IMR-90 (cell line): ENCODE measurements around the gene IFT25. TPM values are rescaled to one million over a fixed set of nuclear protein-coding genes. Genes with fewer than 3 reads are reported as not detected.

Experiments
- ATAC-seq: fragments of 200-7000 bp; cut with Tn5 transposase; 2 replicates; pipeline ENCODE4 v1.9.1; 2020; ENCODE audit warnings: low read depth, mild to moderate bottlenecking, moderate library complexity
- BruUV-seq: library from RNA; stranded (reverse); fragments of 400-500 nt; replicated peaks from 2 replicates; lab custom pipeline; 2021; lab: Mats Ljungman, UMichigan
- CTCF ChIA-PET: fragments of 300-600 bp; formaldehyde crosslinking; extraction: SDS; loops from one replicate; lab custom pipeline; 2021; ENCODE audit warnings: antibody characterized with exemption; lab: Yijun Ruan, JAX
- POLR2A ChIA-PET: fragments of 300-600 bp; sonication (Branson Sonifier 250); formaldehyde crosslinking; loops from one replicate; lab custom pipeline; 2022; ENCODE audit warnings: antibody characterized with exemption; ENCODE audit not compliant: unreplicated experiment; lab: Charles Lee
- DNase-seq: peaks from one replicate; pipeline ENCODE4 v3.0.0; 2013
- H2AFZ ChIP-seq: replicated peaks from 2 replicates; pipeline ENCODE3; 2013; ENCODE audit warnings: low read length, mild to moderate bottlenecking; ENCODE audit not compliant: poor library complexity
- H2AK5ac ChIP-seq: 2 replicates; pipeline ENCODE4 v1.6.1; 2013; ENCODE audit warnings: low read depth, low read length, inconsistent platforms
- H2AK9ac ChIP-seq: replicated peaks from 2 replicates; pipeline ENCODE3; 2013; ENCODE audit warnings: mild to moderate bottlenecking, low read depth, low read length, moderate library complexity; ENCODE audit not compliant: poor library complexity
- H2BK120ac ChIP-seq: 2 replicates; pipeline ENCODE4 v1.6.1; 2013; ENCODE audit warnings: low read depth, low read length, inconsistent platforms
- H2BK15ac ChIP-seq: 3 replicates; pipeline ENCODE4 v1.6.1; 2013; ENCODE audit warnings: low read depth, low read length, inconsistent platforms
- H2BK20ac ChIP-seq: 2 replicates; pipeline ENCODE4 v1.6.1; 2013; ENCODE audit warnings: low read depth, mild to moderate bottlenecking, inconsistent platforms, low read length, moderate library complexity
- H2BK5ac ChIP-seq: 2 replicates; pipeline ENCODE4 v1.6.1; 2013; ENCODE audit warnings: mild to moderate bottlenecking, low read depth, low read length, inconsistent platforms; ENCODE audit not compliant: poor library complexity, severe bottlenecking
- H3K14ac ChIP-seq: replicated peaks from 2 replicates; pipeline ENCODE4 v1.6.1; 2013; ENCODE audit warnings: low read depth, low read length, inconsistent platforms
- H3K18ac ChIP-seq: 2 replicates; pipeline ENCODE4 v1.6.1; 2013; ENCODE audit warnings: low read depth, low read length, control low read depth
- H3K23ac ChIP-seq: 2 replicates; pipeline ENCODE4 v1.6.1; 2013; ENCODE audit warnings: low read depth, low read length, inconsistent platforms
- H3K27ac ChIP-seq: 2 replicates; pipeline ENCODE4 v1.5.1; 2013; ENCODE audit warnings: mild to moderate bottlenecking, control low read depth, low read length; ENCODE audit not compliant: insufficient read depth
- H3K27me3 ChIP-seq: 2 replicates; pipeline ENCODE4 v1.6.1; 2013; ENCODE audit warnings: low read length; ENCODE audit not compliant: control insufficient read depth, insufficient read depth
- H3K36me3 ChIP-seq: 2 replicates; pipeline ENCODE4 v1.6.1; 2013; ENCODE audit warnings: low read length, mixed read lengths; ENCODE audit not compliant: control insufficient read depth, insufficient read depth
- H3K4ac ChIP-seq: 2 replicates; pipeline ENCODE4 v1.6.1; 2013; ENCODE audit warnings: low read depth, low read length, inconsistent platforms
- H3K4me1 ChIP-seq: 2 replicates; pipeline ENCODE4 v1.6.1; 2013; ENCODE audit warnings: low read length, mixed read lengths; ENCODE audit not compliant: control insufficient read depth, insufficient read depth
- H3K4me2 ChIP-seq: 2 replicates; pipeline ENCODE4 v1.6.1; 2013; ENCODE audit warnings: low read depth, mild to moderate bottlenecking, control low read depth, low read length, moderate library complexity
- H3K4me3 ChIP-seq: 2 replicates; pipeline ENCODE4 v1.5.1; 2013; ENCODE audit warnings: low read depth, mild to moderate bottlenecking, control low read depth, low read length, moderate library complexity; ENCODE audit not compliant: insufficient read depth
- H3K56ac ChIP-seq: 2 replicates; pipeline ENCODE4 v1.6.1; 2013; ENCODE audit warnings: low read length, inconsistent platforms; ENCODE audit not compliant: insufficient read depth; ENCODE audit errors: extremely low read depth
- H3K79me1 ChIP-seq, 2 experiments: 2 replicates each; pipeline ENCODE4 v1.6.1; 2013; ENCODE audit warnings: low read length in 2 of 2, inconsistent platforms in 1 of 2, low read depth in 1 of 2
- H3K9ac ChIP-seq: 2 replicates; pipeline ENCODE4 v1.6.1; 2013; ENCODE audit warnings: low read depth, low read length, control low read depth
- H3K9me1 ChIP-seq: 2 replicates; pipeline ENCODE4 v1.6.1; 2013; ENCODE audit warnings: low read length, inconsistent platforms; ENCODE audit not compliant: insufficient read depth
- H3K9me3 ChIP-seq: 2 replicates; pipeline ENCODE4 v1.6.1; 2013; ENCODE audit warnings: low read length; ENCODE audit not compliant: control insufficient read depth, insufficient read depth
- H4K20me1 ChIP-seq: 2 replicates; pipeline ENCODE4 v1.6.1; 2013; ENCODE audit warnings: low read length, inconsistent platforms; ENCODE audit not compliant: insufficient read depth
- H4K5ac ChIP-seq: 2 replicates; pipeline ENCODE4 v1.6.1; 2013; ENCODE audit warnings: mild to moderate bottlenecking, low read depth, low read length, control low read depth
- H4K8ac ChIP-seq, 2 experiments: 2 replicates each; pipeline ENCODE4 v1.6.1; 2013; ENCODE audit warnings: low read depth in 2 of 2, low read length in 2 of 2, control low read depth in 1 of 2, inconsistent platforms in 1 of 2
- H4K91ac ChIP-seq: 2 replicates; pipeline ENCODE4 v1.6.1; 2013; ENCODE audit warnings: low read depth, low read length, inconsistent platforms; ENCODE audit not compliant: insufficient read depth
- FOS ChIP-seq: fragments of 150-350 bp; IDR thresholded peaks from 2 replicates; pipeline ENCODE4 v1.6.1; 2016; ENCODE audit warnings: low read depth, low read length
- NFE2L2 ChIP-seq: fragments of 150-350 bp; IDR thresholded peaks from 2 replicates; pipeline ENCODE4 v1.6.1; 2016; ENCODE audit warnings: low read depth, mild to moderate bottlenecking, low read length
- RCOR1 ChIP-seq: IDR thresholded peaks from 2 replicates; pipeline ENCODE4 v1.6.1; 2012; ENCODE audit warnings: mild to moderate bottlenecking, low read length, improper control_type of control experiment; ENCODE audit not compliant: insufficient replicate concordance
- WGBS, 2 experiments: methylation state at CpG; one replicate each; pipeline versions ENCODE4 v1.1.5 to v1.1.7; 2013; ENCODE audit warnings: missing lambda C conversion rate in 2 of 2; ENCODE audit not compliant: insufficient read length in 1 of 2; ENCODE audit errors: extremely low coverage in 2 of 2; 5-methylcytosine and 5-hydroxymethylcytosine counted together
- dilution Hi-C: fragments of 300-500 bp; cut with HindIII; formaldehyde crosslinking; loops from one replicate; pipeline ENCODE4 v1.14.3; 2018; ENCODE audit warnings: low sequenced_read_pairs; ENCODE audit not compliant: unreplicated experiment
- in situ Hi-C: fragments of 300-500 bp; cut with MboI; formaldehyde crosslinking; loops from 3 replicates; pipeline ENCODE4 v1.14.3; 2019; ENCODE audit warnings: low sequenced_read_pairs, inconsistent platforms, mixed read lengths
- intact Hi-C: fragments of 100-400 bp; cut with micrococcal nuclease; formaldehyde crosslinking; loops from 2 replicates; pipeline ENCODE4 v1.10.0; 2022
- polyA plus RNA-seq, 3 experiments: library from polyadenylated mRNA; depleted of rRNA; stranded (reverse); fragments of >200 nt; gene quantifications; 2 replicates each; pipeline ENCODE4 v1.2.3, GENCODE V29; 2012; ENCODE audit warnings: low replicate concordance in 1 of 3
- total RNA-seq: library from RNA; depleted of rRNA; stranded (reverse); fragments of >200 nt; gene quantifications from 2 replicates; pipeline ENCODE4 v1.2.3, GENCODE V29; 2012

Gene IFT25
- total and polyA plus RNA-seq, 2 of the 4 experiments (the other 2 are of a cell fraction), result 9.1 to 38.0 TPM

DNA sequence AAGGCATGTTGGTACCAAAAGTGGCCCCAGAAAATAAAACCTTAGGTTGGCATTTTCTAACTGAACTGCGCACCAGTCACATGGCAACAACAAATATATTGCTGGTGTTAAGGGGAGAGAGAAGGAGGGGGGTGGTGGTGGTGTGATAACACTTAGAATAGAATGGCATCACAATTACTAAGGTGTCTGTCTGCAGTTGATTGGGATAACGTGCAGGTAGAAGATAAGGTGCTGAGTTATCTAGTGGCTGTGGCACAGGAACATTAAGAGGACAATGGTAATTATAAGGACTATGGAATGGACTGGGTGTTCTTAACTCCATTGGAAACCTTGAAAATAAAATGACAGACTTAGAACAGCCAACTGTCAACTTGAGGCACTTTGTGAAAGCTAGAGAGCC is 54.5 kb downstream of the IFT25 start:
- DNase-seq (no peak), ATAC-seq (no peak)
- Histone ChIP-seq H2BK5ac (no peak overlapping the region), H2BK20ac (no peak overlapping the region), H3K4me1 (peaks cover 3% of the 10 kb centered on the region), H2AFZ (no peak overlapping the region), H2AK5ac (no peak overlapping the region; the same call in 1 of the 2 replicates), H3K79me1 (peaks cover 5 to 9% of the 10 kb centered on the region in 2 experiments), H3K36me3 (peaks cover 5% of the 10 kb centered on the region; the same call in 1 of the 2 replicates), H3K27me3 (no peaks in the 10 kb centered on the region), H3K14ac (no peak overlapping the region), H3K4me2 (no peak overlapping the region), H2BK120ac (no peak overlapping the region; the same call in 1 of the 2 replicates), H3K18ac (no peak overlapping the region), H3K56ac (no peak overlapping the region), H2AK9ac (no peak overlapping the region), H3K23ac (no peak overlapping the region), H4K8ac (no peak overlapping the region), H3K27ac (no peak overlapping the region), H4K91ac (0 out of 2 replicates have a peak overlapping the region, but pooled peaks have one; percentile 12), H3K4ac (no peak overlapping the region), H4K20me1 (no peaks in the 10 kb centered on the region), H3K9ac (no peak overlapping the region), H2BK15ac (0 out of 3 replicates have a peak overlapping the region, but pooled peaks have one; percentile 28), H4K5ac (no peak overlapping the region), H3K9me3 (no peaks in the 10 kb centered on the region), H3K9me1 (peaks cover 10% of the 10 kb centered on the region; the same call in 1 of the 2 replicates), H3K4me3 (no peak overlapping the region)
- WGBS, 2 experiments, result 100% methylated on average over 2 of the region's 2 CpGs; no CpG with 5 or more reads in 1 of the 2 experiments
- dilution Hi-C loops, result no loop called here
- in situ Hi-C loops, result no loop called here
- intact Hi-C loops, result no loop called here
- no TSS peak for BruUV-seq
- ChIA-PET CTCF (no interaction called here), POLR2A (no interaction called here)
- TF ChIP-seq FOS, result no peak
- no peak for TF ChIP-seq NFE2L2
- TF ChIP-seq RCOR1, result no peak
